ENCODE data around the gene KIAA0319L.

DNA sequence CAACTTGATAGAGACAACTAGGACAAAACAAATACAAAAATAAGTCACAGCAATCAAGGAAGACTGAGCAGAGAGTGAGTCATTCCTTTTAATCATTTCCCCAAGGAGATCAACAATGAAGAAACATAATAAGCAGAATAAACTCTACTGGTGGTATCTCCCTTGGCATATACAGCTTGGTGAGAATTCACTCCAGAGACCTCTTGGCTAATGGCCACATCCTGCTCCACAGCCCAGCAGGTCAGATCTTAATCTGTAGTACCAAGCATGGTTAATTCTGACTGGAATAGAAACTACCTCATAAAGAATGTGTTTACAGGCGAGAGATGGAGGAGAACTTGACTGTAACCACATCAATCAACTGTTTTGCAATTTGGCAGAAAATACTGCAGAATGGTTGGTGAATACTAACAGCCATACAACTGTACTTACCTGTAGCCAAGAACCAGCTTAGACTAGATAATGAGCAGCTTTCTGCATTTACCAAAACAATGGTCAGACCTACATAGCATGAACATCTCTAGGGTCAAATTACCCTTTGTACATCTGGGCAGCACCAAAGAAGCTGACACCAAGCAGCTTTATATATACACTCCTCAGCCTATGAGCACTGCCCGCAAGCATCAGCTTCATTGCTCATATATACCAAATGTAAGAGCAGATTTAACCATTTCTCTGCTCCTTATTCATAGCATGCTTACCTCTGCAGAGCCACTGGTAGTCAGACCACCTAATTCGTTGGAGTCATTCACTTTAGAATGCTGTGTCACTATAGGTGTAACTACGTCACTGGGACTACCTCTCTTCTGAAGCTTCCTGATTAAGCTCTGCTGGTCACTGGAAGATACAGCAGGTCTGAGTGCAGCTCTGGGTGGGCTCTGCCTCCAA, 51.0 kb downstream of the KIAA0319L start:
- TF ChIP-seq, protein P1, sequence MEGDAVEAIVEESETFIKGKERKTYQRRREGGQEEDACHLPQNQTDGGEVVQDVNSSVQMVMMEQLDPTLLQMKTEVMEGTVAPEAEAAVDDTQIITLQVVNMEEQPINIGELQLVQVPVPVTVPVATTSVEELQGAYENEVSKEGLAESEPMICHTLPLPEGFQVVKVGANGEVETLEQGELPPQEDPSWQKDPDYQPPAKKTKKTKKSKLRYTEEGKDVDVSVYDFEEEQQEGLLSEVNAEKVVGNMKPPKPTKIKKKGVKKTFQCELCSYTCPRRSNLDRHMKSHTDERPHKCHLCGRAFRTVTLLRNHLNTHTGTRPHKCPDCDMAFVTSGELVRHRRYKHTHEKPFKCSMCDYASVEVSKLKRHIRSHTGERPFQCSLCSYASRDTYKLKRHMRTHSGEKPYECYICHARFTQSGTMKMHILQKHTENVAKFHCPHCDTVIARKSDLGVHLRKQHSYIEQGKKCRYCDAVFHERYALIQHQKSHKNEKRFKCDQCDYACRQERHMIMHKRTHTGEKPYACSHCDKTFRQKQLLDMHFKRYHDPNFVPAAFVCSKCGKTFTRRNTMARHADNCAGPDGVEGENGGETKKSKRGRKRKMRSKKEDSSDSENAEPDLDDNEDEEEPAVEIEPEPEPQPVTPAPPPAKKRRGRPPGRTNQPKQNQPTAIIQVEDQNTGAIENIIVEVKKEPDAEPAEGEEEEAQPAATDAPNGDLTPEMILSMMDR (conservative IDR thresholded peaks at IDR 0.05; ENCODE audit: low read length): no peak
- TF ChIP-seq EZH2phosphoT487 (IDR thresholded peaks at IDR 0.05; ENCODE audit: borderline replicate concordance, low read depth, low read length): no peak

Data from OCI-LY7 (cell line).